Endothelial cell of umbilical vein (primary cell): ENCODE results near the gene KCNH2.

Source experiments
- CTCF ChIP-seq, 2 donors: IDR thresholded peaks; 1 replicate in 1 of 2; 2 replicates in 1 of 2; pipeline ENCODE4 v1.5.1; 2011; ENCODE audit warnings: low read length in 2 of 2, mild to moderate bottlenecking in 2 of 2, moderate library complexity in 2 of 2, control low read depth in 1 of 2, inconsistent platforms in 1 of 2, low read depth in 1 of 2; ENCODE audit not compliant: insufficient read depth in 1 of 2; ENCODE audit errors: extremely low read depth in 1 of 2
- FOS ChIP-seq: IDR thresholded peaks from 2 replicates; pipeline ENCODE4 v1.6.1; 2011; ENCODE audit warnings: mild to moderate bottlenecking, low read length, moderate library complexity, borderline replicate concordance; ENCODE audit not compliant: insufficient read depth
- POLR2AphosphoS5 ChIP-seq: IDR thresholded peaks from 2 replicates; pipeline ENCODE4 v1.6.1; 2012; ENCODE audit warnings: low read depth, mild to moderate bottlenecking, control low read depth, low read length, moderate library complexity; ENCODE audit not compliant: insufficient read depth

GRCh38 chr7:150998341-150998740 is 20.2 kb upstream of the KCNH2 start:
- TF ChIP-seq CTCF (IDR thresholded peaks at IDR 0.05; ENCODE audit: extremely low read depth in 1 of 2, insufficient read depth in 1 of 2, low read depth in 1 of 2, low read length in 2 of 2) (no peak), FOS (no peak), POLR2AphosphoS5 (no peak)
